ENCODE measurements around the gene FTO. TPM values are rescaled to one million over a fixed set of nuclear protein-coding genes. Genes with fewer than 3 reads are reported as not detected.

Gene FTO
- total RNA-seq, 2 donors from 2014 or later, result 73.6 to 90.6 TPM

DNA sequence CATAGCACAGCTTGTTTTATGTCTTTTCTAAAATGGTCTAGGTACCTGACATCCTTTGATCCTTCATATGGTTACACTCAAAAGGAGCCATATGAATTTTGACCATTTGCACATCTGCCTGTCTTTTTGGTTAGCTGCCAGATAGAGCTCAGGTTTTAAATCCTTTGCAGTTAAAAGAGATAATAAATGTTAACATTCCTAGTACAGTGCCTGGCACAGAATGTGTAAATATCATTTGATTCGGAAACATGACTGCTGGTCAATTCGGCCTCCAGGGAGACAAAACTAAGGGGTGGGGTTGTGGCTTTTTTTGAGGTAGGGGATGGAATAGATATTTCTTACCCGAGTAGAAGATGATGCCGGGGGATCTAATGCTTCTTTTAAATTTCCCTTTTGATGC lies 64.2 kb downstream of the FTO start:
- H3K27me3 ChIP-seq, result no peaks in the 10 kb centered on the region
- no peaks in the 10 kb centered on the region for H3K9me3 ChIP-seq
- TF ChIP-seq, protein P1, sequence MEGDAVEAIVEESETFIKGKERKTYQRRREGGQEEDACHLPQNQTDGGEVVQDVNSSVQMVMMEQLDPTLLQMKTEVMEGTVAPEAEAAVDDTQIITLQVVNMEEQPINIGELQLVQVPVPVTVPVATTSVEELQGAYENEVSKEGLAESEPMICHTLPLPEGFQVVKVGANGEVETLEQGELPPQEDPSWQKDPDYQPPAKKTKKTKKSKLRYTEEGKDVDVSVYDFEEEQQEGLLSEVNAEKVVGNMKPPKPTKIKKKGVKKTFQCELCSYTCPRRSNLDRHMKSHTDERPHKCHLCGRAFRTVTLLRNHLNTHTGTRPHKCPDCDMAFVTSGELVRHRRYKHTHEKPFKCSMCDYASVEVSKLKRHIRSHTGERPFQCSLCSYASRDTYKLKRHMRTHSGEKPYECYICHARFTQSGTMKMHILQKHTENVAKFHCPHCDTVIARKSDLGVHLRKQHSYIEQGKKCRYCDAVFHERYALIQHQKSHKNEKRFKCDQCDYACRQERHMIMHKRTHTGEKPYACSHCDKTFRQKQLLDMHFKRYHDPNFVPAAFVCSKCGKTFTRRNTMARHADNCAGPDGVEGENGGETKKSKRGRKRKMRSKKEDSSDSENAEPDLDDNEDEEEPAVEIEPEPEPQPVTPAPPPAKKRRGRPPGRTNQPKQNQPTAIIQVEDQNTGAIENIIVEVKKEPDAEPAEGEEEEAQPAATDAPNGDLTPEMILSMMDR (IDR thresholded peaks at IDR 0.05), result no peak
- no peak overlapping the region for H3K27ac ChIP-seq
- no peaks in the 10 kb centered on the region for H3K36me3 ChIP-seq
- no peak for DNase-seq (ENCODE audit: low spot score)
- no peak overlapping the region for H3K4me3 ChIP-seq
- H3K4me1 ChIP-seq, result peaks cover 0 to 48% of the 10 kb centered on the region in 2 donors

DNA sequence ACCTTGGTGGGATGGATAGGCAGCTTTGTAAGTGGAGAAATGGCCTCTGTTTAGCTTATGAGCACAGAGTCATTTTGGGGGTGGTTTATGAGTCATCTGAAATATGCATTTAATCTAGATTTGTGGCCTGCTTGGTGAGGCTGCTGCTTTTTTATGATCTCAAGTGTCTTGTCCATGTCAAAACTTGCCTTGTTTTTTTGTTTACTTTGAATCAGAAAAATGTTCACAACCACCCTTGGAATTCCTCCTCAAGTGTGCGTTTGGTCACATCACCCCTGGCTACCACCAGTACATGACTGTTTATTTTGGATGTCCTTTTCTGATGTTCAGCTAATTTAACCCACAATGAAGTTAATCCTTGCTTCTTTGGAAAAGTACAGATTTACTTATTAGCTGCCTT lies 64.6 kb downstream of the FTO start:
- Histone ChIP-seq H3K4me1 (peaks cover 0 to 48% of the 10 kb centered on the region in 2 donors), H3K4me3 (no peak overlapping the region), H3K36me3 (no peaks in the 10 kb centered on the region), H3K9me3 (no peaks in the 10 kb centered on the region), H3K27me3 (no peaks in the 10 kb centered on the region), H3K27ac (no peak overlapping the region)
- no peak for DNase-seq (ENCODE audit: low spot score)
- TF ChIP-seq, protein P1 (IDR thresholded peaks at IDR 0.05), result no peak

DNA sequence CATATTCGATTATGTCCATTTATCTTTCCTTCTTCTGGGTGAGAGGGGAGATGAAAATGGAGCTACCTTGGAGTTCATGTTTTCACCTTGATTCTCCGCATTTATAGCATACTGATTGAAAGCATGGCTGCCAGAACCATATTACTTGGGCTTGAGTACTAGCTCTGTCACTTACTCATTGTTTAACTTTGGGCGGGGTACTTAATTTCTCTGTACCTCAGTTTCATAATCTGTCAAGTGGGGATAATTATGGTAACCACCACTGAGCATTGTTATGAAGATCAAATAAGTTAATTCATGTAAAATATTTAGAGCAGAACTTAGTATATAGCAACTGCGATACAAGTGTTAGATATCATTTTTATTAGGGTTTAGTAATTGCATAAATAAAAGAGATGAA lies 65.2 kb downstream of the FTO start:
- DNase-seq (ENCODE audit: low spot score), result no peak
- no peaks in the 10 kb centered on the region for H3K36me3 ChIP-seq
- H3K27me3 ChIP-seq, result no peaks in the 10 kb centered on the region
- H3K27ac ChIP-seq, result no peak overlapping the region
- H3K9me3 ChIP-seq, result no peaks in the 10 kb centered on the region
- no peak overlapping the region for H3K4me3 ChIP-seq
- H3K4me1 ChIP-seq, result peaks cover 0 to 49% of the 10 kb centered on the region in 2 donors
- TF ChIP-seq, protein P1 (IDR thresholded peaks at IDR 0.05), result no peak

DNA sequence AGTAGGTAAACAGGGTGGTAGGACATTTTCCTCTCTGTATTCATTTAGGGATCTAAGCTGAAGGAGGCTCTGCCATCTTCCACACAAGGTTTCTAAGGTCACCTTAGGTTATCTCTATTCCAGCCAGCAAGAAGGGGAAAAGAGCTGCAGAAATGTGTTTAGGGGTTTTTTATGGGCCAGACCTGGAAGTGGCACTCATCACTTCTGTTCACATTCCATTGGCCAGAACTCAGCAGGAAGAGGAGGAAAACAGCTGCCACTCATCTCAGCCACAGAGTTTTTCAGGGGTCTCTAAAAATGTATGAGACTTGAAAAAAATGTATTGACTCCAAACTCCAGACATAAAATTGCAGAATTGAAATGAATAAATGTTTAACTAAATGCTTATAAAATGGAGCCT lies 65.8 kb downstream of the FTO start:
- TF ChIP-seq, protein P1 (IDR thresholded peaks at IDR 0.05), result no peak
- Histone ChIP-seq H3K27me3 (no peaks in the 10 kb centered on the region), H3K36me3 (no peaks in the 10 kb centered on the region), H3K4me1 (peaks cover 0 to 50% of the 10 kb centered on the region in 2 donors), H3K4me3 (no peak overlapping the region), H3K27ac (no peak overlapping the region), H3K9me3 (no peaks in the 10 kb centered on the region)
- DNase-seq (ENCODE audit: low spot score), result no peak

DNA sequence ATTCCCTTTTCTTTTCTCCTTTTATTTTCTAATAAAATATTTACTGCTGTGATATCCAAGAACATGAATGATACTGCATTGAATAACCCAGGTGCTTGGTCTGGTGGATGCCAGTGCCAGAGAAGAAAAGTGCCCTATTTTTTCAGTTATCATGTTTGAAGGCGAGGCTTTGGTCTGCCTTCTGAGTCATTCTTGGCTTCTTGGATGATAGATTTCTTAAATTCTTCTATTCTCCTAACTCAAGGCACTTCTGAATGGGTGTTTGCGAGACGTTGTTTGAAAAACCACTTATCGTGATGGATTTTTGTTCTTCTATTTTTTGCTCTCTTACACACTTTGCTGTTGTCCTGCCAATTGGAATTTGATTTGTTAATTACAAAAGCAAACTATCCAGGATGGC lies 66.7 kb downstream of the FTO start:
- Histone ChIP-seq H3K9me3 (no peaks in the 10 kb centered on the region), H3K36me3 (no peaks in the 10 kb centered on the region), H3K4me1 (peaks cover 0 to 55% of the 10 kb centered on the region in 2 donors), H3K27ac (no peak overlapping the region), H3K27me3 (no peaks in the 10 kb centered on the region), H3K4me3 (no peak overlapping the region)
- TF ChIP-seq, protein P1 (IDR thresholded peaks at IDR 0.05), result no peak
- no peak for DNase-seq (ENCODE audit: low spot score)

All from right atrium auricular region (tissue), 2 donors.